HG03196 (cell line): Measurements from ENCODE around the gene NFS1.
"Not testable (repeated sequence)": the region's sequence is repeated elsewhere in the genome, so short reads cannot be mapped to it uniquely, and the experiment has no call there.

Source experiments
- ATAC-seq: cut with Tn5 transposase; IDR thresholded peaks from one replicate; pipeline ENCODE4 v1.9.1; 2021; ENCODE audit not compliant: unreplicated experiment

NFS1 gene

GRCh38 chr20:35699127-35699956 is at the start of gene NFS1, which contains the start of gene ROMO1:
TSS of gene NFS1 (minus strand) at chr20:35699352. CDS start at chr20:35699288, 64 bp downstream.
TSS of gene ROMO1 (plus strand) at chr20:35699405. CDS start at chr20:35699633, 228 bp downstream.
- peak; percentile 74 for ATAC-seq

DNA sequence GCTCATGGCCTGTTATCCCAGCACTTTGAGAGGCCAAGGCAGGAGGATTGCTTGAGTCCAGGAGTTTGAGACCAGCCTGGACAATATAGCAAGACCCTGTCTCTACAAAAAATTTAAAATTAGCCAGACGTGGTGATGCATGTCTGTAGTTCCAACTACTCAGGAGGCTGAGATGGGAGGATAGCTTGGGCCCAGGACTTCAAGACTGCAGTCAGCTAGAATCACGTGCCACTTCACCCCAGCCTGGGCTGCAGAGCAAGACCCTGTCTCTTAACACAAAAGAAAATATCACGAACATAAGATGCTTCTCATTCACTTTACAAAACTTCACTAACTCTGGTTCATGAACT is 45.3 kb upstream of the NFS1 start:
- not testable (repeated sequence) for ATAC-seq

GRCh38 chr20:35743693-35744491 is 44.7 kb upstream of the NFS1 start:
- no peak for ATAC-seq

- no peak for ATAC-seq
These were observed 43.8 kb upstream of the NFS1 start for GRCh38 chr20:35742741-35743523.

- ATAC-seq: peak; percentile 88
These were observed 43.0 kb upstream of the NFS1 start, which contains the start of gene RBM39 for GRCh38 chr20:35741892-35742740. TSS of gene RBM39 (minus strand) at chr20:35742260. CDS start at chr20:35740874, 1,386 bp downstream.

DNA sequence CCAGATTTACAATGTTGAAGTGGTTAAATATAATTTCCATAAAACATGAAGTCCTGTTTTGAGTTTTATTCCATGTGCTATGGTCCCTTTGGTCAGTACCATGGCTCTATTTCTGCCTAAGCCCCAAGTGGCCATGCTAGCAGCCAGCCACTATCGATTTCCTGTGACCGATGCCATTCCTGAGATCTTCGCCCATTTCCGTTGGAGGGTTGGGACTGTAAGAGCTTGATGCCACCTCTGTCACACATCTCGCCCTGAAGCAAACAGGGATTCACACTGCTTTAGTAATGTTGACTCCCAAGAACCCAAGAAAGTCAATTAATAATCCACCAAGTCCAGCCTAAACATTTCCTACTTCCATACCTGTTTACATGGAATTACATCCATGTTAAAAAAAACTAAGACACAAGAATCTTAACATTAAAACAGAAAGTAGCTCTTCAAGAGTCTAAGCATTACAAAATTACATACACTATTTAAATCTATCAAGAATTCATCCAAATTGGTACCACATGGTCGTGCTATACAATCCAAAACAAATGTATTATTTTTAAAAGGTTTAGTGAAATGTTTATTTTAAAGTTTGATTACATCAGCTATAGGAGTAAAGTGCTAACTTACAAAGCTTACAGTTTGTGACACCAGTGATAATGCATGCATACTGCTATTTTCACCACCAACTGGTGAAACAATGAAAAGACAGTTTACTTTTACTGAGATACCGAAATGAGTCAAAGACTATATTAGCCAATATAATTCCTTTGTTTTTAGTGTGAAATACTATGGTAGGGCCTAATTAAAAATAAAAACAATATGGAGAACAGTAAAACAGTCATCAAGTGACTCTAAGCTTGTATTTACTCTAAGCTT is 40.4 kb upstream of the NFS1 start:
- no peak for ATAC-seq

- ATAC-seq: no peak
These were observed 39.4 kb upstream of the NFS1 start for GRCh38 chr20:35738410-35739179.

GRCh38 chr20:35737865-35738333 is 38.7 kb upstream of the NFS1 start:
- ATAC-seq: no peak

- ATAC-seq: no peak
These were observed 36.8 kb upstream of the NFS1 start for GRCh38 chr20:35735826-35736470.

GRCh38 chr20:35734777-35735649 is 35.9 kb upstream of the NFS1 start:
- ATAC-seq: no peak

DNA sequence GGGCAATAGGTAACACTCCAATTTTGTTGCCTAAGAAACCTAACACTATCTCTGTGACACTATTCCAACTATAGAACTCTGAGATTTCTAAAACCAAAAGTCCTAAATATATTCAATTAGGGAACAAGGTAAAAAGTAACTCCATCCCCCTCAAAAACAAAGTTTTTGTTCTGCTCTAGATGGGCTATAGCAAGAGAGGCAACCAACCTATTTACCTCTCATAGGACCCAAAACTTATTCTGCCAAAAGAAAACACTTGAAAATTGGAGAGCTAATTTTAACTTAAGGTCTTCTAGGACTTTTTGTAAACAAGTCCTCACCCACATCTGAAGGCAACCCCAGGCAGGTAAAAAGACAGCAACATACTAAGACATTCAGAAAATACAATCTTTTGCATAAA is 35.2 kb upstream of the NFS1 start:
- no peak for ATAC-seq

DNA sequence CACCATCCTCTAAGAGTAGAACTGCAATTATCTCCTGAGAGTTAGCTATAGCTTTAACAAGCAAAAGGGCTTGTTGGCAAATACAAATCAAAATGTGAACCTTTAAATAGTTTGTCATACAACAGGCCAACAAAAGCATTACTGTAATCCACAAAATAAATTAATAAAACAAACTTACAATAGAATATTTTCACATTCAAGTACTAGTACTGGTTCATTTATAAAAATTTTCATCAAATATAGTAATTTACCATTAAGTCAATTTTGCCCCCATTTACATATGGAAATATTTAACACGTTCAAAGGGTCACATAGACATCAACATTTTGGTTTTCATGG is 33.5 kb upstream of the NFS1 start:
- ATAC-seq: no peak

- no peak for ATAC-seq
These were observed 32.9 kb upstream of the NFS1 start for GRCh38 chr20:35731862-35732643.

- no peak for ATAC-seq
These were observed 32.3 kb upstream of the NFS1 start for GRCh38 chr20:35731469-35731788.

DNA sequence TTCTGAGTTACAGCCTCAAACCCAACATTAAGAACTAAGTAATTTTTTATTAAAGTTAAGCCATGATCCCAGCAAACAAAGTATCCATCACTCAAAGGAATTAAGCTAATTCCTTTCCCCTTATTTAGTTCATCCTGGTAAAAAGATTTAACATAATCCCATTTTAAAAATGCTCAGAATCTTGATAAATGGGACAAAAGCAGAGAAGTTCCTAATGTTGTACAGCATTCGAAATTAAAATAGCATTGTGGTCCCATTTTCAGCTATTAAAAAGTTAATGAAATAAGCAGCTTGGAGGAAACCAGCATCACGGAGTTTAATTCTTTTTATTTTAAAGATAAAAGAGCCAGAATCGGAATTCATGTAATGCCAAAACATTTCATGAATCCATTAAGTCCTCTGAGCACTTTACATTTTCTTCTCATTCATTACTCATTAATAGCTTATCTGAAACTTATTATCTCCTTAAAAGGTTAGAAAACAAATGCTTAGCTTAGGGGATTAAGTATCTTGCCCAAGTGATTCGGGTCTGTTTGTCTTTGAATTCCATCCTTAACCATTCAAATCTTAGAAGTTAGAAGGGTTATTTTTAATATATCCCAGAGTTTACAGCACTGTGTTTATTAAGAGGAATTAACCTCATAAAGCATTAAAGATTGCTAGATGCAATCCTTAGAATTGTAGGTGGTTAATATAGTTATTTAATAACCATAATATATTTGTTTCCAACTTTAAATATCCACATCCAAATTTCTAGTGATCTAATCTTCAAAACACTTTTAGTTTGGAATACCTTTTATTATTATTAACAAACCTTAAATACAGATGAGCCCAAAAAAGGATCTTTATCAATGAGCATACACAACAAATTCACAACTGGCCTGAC is 31.7 kb upstream of the NFS1 start:
- no peak for ATAC-seq
